ENCODE data around the gene CTNNA3.

CTNNA3 gene

DNA sequence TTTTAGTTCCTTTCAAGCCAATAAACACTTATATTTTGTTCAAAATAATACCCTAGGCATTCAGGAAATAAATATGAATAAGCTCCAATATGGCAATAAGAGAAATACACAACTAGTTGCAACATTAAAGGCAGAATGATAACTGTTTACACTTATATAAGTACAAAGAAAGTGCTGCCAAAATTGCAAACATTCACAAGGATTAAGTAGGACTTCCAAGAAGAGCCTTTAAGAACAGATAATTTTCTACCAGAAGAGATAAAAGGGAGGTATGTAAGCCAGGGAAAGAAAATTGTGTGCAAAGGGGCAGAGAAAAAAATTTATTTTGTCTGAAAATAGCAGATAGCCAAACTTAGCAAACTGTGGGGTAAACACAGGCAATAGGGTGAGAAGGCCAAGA is 83.8 kb downstream of the CTNNA3 start:
- H3K9me3 ChIP-seq (ENCODE audit: insufficient read depth, low read length): no peaks in the 10 kb centered on the region
- no peaks in the 10 kb centered on the region for H3K79me2 ChIP-seq (ENCODE audit: insufficient read depth, low read length)
- H3K9ac ChIP-seq (ENCODE audit: low read length): no peak overlapping the region
- TF ChIP-seq EZH2phosphoT487 (conservative IDR thresholded peaks at IDR 0.05; ENCODE audit: low read length): no peak
- no peak for TF ChIP-seq CTCF (IDR thresholded peaks at IDR 0.05; ENCODE audit: insufficient read depth, low read length, poor library complexity, severe bottlenecking)
- no peaks in the 10 kb centered on the region for H4K20me1 ChIP-seq (ENCODE audit: low read depth, low read length)
- H3K27ac ChIP-seq (ENCODE audit: low read depth, low read length): no peak overlapping the region
- H3K4me2 ChIP-seq (ENCODE audit: low read depth, low read length, poor library complexity, severe bottlenecking): no peak overlapping the region
- no peak overlapping the region for H3K4me3 ChIP-seq (ENCODE audit: insufficient read depth, low read length, poor library complexity, severe bottlenecking)
- no peak overlapping the region for H2AFZ ChIP-seq (ENCODE audit: low read depth, low read length, severe bottlenecking)
- no peaks in the 10 kb centered on the region for H3F3A ChIP-seq (ENCODE audit: insufficient read depth)
- no peaks in the 10 kb centered on the region for H3K27me3 ChIP-seq (ENCODE audit: low read length)
- H3K9me2 ChIP-seq (replicated peaks; ENCODE audit: insufficient read depth, low read length): no peaks in the 10 kb centered on the region
- H3K36me3 ChIP-seq (ENCODE audit: low read length): no peaks in the 10 kb centered on the region

DNA sequence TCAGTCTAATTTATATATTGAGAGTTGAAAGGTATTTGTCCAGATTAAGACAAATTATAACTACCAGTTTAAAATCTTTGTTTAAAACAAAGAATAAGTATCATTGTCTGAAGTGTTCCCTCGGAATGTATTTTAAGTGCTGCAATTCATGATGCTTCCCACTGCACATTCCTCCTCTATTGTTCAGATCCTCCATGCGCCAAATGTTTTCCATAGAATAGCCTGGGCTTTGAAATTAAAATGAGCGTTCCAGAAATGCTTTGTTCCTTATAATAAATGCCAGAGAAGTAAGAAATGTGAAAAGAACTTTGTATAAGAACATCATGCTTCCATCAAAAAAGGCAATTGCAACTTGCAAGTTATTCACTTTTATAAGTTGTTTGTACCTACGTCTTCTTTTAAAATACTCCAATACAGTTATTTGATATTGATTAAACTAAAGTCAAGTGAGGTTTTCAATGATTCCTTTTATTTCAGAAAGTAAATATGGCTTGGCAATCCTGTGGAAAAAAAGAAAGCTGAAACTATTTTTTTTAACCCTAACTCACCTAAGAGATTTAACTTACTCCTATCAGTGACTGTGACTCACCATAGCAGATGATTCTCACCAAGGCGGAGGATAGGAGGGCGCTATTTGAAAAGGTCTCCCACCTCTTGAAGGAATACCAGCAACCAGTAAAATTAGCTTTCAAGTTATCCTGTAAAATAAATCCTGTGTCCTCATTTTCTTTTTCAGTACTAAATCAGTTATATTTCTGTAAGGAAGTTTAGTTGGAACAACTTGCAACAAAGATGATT is 85.8 kb downstream of the CTNNA3 start:
- Histone ChIP-seq H3K9me2 (replicated peaks; ENCODE audit: insufficient read depth, low read length) (no peaks in the 10 kb centered on the region), H3F3A (ENCODE audit: insufficient read depth) (no peaks in the 10 kb centered on the region), H2AFZ (ENCODE audit: low read depth, low read length, severe bottlenecking) (no peak overlapping the region), H3K27ac (ENCODE audit: low read depth, low read length) (no peak overlapping the region), H3K36me3 (ENCODE audit: low read length) (no peaks in the 10 kb centered on the region), H3K4me3 (ENCODE audit: insufficient read depth, low read length, poor library complexity, severe bottlenecking) (no peak overlapping the region), H3K9ac (ENCODE audit: low read length) (no peak overlapping the region), H3K27me3 (ENCODE audit: low read length) (no peaks in the 10 kb centered on the region), H3K4me2 (ENCODE audit: low read depth, low read length, poor library complexity, severe bottlenecking) (no peak overlapping the region), H3K79me2 (ENCODE audit: insufficient read depth, low read length) (no peaks in the 10 kb centered on the region), H3K9me3 (ENCODE audit: insufficient read depth, low read length) (no peaks in the 10 kb centered on the region), H4K20me1 (ENCODE audit: low read depth, low read length) (no peaks in the 10 kb centered on the region)
- TF ChIP-seq EZH2phosphoT487 (conservative IDR thresholded peaks at IDR 0.05; ENCODE audit: low read length): no peak
- TF ChIP-seq CTCF (IDR thresholded peaks at IDR 0.05; ENCODE audit: insufficient read depth, low read length, poor library complexity, severe bottlenecking): no peak

DNA sequence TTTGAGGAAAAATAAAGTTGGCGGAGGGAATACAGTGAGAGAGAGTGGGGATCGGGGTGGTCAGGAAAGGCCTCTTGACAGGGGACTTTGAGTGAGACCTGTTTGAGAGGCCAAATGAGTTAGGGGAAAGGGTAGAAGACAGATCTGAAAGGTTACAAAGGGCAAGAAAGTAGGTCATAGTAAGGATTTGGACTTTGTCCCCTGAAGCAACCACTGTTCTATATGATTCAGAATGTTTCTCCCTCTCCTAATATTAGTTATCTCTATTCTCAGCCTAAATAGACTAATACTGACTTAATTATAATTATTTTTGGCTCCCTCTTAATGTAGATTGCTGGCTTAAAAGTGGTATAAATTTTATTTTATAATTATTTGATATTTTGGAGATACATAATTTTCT is 88.0 kb downstream of the CTNNA3 start:
- H3K4me3 ChIP-seq (ENCODE audit: insufficient read depth, low read length, poor library complexity, severe bottlenecking): no peak overlapping the region
- no peak overlapping the region for H3K4me2 ChIP-seq (ENCODE audit: low read depth, low read length, poor library complexity, severe bottlenecking)
- no peaks in the 10 kb centered on the region for H3K79me2 ChIP-seq (ENCODE audit: insufficient read depth, low read length)
- TF ChIP-seq CTCF (IDR thresholded peaks at IDR 0.05; ENCODE audit: insufficient read depth, low read length, poor library complexity, severe bottlenecking) (no peak), EZH2phosphoT487 (conservative IDR thresholded peaks at IDR 0.05; ENCODE audit: low read length) (no peak)
- no peak overlapping the region for H2AFZ ChIP-seq (ENCODE audit: low read depth, low read length, severe bottlenecking)
- H3K27me3 ChIP-seq (ENCODE audit: low read length): no peaks in the 10 kb centered on the region
- no peaks in the 10 kb centered on the region for H3K9me2 ChIP-seq (replicated peaks; ENCODE audit: insufficient read depth, low read length)
- H3K9me3 ChIP-seq (ENCODE audit: insufficient read depth, low read length): no peaks in the 10 kb centered on the region
- H3K27ac ChIP-seq (ENCODE audit: low read depth, low read length): no peak overlapping the region
- no peak overlapping the region for H3K9ac ChIP-seq (ENCODE audit: low read length)
- no peaks in the 10 kb centered on the region for H3K36me3 ChIP-seq (ENCODE audit: low read length)
- no peaks in the 10 kb centered on the region for H4K20me1 ChIP-seq (ENCODE audit: low read depth, low read length)
- no peaks in the 10 kb centered on the region for H3F3A ChIP-seq (ENCODE audit: insufficient read depth)
